GM21360 (cell line): ENCODE data around the gene ADAM23.
A peak's percentile ranks its signal among the peaks of the same experiment; 100 is the strongest.

Source experiments
- ATAC-seq: cut with Tn5 transposase; IDR thresholded peaks from one replicate; pipeline ENCODE4 v1.9.1; 2021; ENCODE audit warnings: mild to moderate bottlenecking, moderate library complexity; ENCODE audit not compliant: unreplicated experiment

ADAM23 gene

GRCh38 chr2:206488053-206488452 is 44.7 kb downstream of the ADAM23 start:
- no peak for ATAC-seq

DNA sequence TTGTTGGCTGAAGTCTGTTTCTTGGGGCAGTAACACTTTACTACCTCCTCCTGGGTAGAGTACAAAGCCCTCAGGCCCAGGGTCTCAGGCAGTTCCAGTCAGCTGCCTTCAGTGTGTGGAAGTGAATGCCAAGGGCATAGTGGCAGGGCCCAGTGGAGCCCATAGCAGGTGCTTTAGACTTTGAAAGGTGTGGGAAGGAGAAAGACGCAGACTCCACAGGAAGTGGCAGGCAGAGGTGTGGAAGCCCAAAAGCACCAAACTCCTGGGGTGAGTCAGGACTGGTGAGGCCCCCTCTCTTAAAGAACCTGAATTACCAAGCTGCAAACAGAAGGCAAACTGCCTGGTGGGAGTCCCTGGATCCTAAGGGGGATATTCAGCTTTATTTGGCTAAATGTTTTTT is 45.3 kb downstream of the ADAM23 start:
- no peak for ATAC-seq

DNA sequence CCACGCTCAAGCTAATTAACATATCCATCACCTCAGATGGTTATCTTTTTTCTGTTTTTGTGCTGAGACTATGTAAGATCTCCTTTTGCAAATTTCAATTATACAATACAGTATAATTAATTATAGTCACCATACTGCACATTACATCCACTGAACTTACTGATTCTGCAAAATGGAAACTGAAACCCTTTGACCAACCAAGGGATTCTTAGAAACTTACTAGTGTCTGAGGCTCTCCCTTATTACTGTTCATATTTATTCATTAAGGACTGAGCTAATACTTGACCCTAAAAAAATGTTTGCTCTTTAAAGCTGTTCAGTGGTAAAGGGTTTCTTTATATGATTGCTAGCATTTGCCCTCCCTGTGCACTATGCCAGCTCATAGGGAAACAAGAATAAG is 50.7 kb downstream of the ADAM23 start:
- no peak for ATAC-seq

GRCh38 chr2:206502729-206503128 is 59.4 kb downstream of the ADAM23 start:
- no peak for ATAC-seq

DNA sequence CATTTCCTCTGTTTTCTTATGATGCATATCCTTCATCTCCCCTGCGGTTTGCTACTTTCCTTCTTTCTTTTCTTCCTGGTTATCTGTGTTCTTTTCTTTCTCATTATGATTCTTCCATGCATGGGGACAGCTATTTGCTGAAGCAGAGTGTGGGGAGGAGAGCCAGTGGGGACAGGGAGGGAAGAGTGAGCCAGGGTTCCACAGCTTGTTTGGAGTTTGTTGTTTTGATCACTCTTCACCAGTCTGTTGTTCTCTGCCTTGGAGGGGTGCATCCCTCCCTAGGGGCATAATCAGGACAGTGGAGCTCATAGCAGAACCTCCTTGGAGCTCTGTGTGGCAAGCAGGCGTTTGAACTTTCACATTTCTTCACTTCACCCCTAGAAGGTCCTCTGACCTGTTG is 68.0 kb downstream of the ADAM23 start:
- ATAC-seq: no peak

- no peak for ATAC-seq
Measured at GRCh38 chr2:206512999-206513398, 69.7 kb downstream of the ADAM23 start.

DNA sequence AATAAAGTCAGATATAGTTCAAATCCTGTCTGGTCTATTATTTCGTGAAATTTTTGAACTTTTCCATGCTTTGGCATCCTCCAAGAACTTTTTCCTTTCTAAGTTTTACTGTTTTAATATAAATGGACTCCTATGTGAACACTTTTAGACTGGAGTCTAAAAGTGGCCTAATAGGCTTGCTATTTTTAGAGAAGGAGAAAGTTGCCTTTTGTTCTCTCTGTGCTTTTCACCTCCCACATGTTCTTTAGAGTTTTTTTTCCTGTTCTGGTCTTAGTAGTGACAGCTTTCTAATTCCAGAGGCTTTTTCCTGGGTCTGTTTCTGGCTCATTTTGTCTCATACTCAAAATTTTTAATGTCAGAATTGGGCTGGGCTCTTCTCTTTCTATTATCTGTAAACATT is 72.2 kb downstream of the ADAM23 start:
- ATAC-seq: no peak

DNA sequence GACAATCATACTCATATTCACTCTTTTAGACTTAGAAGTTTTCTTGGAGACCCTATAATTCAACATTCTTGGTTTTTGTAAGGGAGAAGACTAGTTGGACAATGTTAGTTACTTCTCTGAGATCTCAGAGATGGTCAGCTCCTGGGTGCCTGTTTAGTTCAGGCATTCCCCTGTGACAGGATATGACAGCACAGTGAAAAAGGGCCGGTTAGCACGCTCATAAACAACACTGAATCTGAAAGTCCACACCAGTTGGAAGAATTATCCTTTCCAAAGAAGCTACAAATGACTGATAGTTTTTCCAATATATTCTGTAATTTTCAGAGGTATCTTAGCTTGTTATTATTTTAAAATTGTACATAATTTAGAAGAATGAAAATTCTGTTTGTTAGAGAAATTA is 75.7 kb downstream of the ADAM23 start:
- ATAC-seq: no peak

GRCh38 chr2:206520450-206520849 is 77.1 kb downstream of the ADAM23 start:
- ATAC-seq: no peak

- ATAC-seq: no peak
Measured at GRCh38 chr2:206521115-206521514, 77.8 kb downstream of the ADAM23 start.

DNA sequence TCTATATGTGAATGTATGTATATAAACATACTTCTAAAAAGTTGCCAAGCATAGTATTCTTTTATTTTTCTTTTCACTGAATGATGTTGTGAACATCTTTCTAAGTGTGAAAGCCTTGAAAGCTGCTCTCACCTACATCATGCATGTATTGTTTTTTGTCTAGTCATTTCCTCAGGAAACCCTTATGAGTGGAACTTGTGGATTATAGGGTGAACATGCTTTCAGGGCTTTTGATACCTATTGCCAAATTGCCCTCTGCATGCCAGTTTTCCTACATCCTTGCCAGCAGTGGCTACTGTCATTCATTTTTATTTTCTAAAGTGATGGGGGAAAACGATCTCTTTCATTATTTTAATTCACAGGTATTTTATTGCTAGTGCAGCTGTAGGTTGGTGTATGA is 78.3 kb downstream of the ADAM23 start:
- ATAC-seq: no peak

GRCh38 chr2:206526416-206526815 is 83.1 kb downstream of the ADAM23 start:
- ATAC-seq: no peak

DNA sequence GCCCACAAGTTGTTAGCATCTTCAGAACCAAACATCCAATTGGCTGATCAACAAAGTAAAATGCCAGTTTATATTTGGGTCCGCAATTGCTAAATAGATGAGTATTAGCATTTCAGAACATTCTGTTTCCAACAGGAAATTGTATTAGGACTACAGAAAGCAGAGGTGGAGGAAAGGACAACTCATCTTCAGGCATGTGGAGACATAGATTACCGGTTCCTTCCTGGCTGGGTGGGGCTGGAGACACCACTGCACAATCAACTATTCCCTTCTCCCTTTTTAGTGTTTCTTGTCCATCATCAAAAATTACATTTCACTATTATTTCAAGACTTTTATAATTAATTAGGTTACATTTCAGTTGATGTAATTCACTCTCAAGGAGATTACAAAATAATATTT is 83.8 kb downstream of the ADAM23 start:
- no peak for ATAC-seq

DNA sequence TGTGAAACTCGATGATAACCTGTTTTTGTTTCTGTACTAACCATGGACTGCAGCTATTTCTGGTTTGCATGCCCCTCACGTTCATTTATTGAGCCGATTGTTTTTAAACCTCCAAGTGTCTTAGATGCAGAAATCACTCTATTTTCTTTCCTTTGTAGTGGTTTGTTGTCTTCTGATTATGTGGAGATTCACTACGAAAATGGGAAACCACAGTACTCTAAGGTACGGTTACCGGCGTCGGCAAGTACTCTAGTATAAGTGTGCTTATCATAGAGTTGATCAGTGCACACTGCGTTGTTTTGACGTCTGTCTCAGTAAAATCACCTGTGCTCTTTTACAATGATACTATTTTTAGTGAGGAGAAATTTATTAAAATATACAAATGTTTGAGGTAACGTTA is 87.4 kb downstream of the ADAM23 start:
- no peak for ATAC-seq

- ATAC-seq: no peak
Measured at GRCh38 chr2:206531996-206532543, 88.7 kb downstream of the ADAM23 start.

- peak; percentile 46 for ATAC-seq
Measured at GRCh38 chr2:206533977-206534376, 90.6 kb downstream of the ADAM23 start.

DNA sequence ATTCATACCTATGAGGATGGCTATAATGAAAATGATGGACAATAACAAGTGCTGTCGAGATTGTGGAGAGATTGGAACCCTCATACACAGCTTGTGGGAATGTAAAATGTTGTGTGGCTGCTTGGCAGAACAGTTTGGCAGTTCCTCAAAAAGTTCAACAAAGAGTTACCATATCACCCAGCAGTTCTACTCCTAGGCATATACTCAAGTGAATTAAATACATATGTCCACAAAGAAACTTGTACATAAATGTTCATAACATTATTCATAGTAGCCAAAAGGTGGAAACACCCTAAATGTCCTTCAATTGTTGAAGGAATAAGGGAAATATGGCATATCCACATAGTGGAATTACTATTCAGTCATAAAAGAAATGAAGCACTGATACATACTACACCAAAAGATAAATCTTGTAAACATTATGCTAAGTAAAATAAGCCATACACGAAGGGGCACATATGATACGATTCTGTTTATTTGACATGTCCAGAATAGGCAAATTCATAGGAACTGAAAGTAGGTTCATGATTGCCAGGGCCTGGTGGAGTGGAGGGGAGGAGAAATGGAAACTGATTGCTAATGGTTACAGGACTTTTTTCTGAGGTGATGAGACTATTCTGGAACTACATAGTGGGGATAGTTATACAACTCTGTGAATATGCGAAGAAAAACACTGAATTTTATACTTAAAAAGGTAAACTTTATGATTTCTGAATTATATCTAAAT is 92.1 kb downstream of the ADAM23 start:
- ATAC-seq: no peak

DNA sequence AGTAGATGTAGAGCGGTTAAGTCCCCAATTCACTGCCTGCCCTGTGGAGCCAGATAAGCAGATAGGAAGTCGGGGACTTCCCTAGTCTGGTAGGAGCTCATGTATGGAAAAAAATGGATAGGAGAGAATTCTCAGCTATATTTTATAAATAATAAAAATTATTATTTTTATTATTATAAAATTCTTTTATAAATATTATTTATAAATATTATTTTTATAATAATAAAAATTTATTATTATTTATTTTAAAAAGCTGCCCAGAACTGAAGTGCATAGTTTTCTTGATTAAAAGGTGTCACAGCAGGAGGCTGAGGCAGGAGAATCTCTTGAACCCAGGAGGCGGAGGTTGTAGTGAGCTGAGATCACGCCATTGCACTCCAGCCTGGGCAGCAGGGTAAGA is 97.4 kb downstream of the ADAM23 start:
- no peak for ATAC-seq

DNA sequence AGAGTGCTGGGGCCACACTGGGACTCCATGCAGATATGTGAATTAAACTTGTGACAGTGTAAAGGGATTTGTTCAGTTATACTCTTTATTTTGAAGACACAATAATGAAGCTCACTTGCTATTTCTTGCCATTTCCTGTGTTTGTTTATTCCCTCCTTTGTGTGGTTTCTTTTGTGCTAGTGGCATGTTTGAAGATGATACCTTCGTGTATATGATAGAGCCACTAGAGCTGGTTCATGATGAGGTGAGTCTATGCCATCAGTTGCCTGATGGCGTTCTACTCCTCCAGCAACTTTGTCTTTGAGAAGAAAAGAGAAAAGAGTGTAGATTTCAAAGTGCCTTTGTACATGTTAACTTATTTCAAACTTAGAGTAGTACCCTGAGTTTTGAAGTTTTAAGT is 99.7 kb downstream of the ADAM23 start:
- ATAC-seq: no peak

DNA sequence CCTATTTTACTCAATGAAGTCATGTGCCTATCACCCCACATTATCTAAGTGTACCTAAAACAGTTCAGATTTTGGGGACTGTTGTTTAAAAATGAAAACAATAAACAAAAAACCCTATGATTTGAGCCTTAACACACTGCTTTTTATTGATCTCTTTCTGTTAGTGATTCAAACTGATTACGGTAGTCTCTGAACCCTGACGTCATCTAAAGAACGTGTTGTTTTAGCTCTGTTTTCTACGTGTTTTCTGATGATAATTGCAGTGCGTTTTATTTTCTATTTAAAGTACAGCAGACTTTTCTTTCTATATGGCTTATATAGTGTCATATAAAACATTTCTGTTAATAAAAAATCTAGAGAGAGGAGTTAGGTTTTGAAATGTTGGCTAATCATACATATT is 105.1 kb downstream of the ADAM23 start:
- no peak for ATAC-seq

DNA sequence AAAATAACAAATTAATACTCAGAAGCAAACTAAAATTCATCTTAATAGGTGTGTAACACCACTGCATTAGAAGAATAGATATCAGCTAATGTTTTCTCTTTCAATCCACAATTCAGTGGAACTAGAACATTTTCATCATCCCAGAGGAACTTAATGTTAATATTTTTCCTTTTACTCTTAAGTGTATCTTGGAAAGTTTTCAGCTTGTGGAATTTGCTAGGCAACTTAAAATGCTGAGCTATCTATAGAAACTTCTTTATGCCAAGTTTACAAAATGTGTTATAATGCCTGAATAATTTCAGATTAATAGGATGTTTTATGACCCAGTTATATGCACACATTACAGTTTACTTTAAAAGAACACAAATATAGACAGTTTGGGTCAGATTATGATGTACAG is 112.4 kb downstream of the ADAM23 start:
- no peak for ATAC-seq

DNA sequence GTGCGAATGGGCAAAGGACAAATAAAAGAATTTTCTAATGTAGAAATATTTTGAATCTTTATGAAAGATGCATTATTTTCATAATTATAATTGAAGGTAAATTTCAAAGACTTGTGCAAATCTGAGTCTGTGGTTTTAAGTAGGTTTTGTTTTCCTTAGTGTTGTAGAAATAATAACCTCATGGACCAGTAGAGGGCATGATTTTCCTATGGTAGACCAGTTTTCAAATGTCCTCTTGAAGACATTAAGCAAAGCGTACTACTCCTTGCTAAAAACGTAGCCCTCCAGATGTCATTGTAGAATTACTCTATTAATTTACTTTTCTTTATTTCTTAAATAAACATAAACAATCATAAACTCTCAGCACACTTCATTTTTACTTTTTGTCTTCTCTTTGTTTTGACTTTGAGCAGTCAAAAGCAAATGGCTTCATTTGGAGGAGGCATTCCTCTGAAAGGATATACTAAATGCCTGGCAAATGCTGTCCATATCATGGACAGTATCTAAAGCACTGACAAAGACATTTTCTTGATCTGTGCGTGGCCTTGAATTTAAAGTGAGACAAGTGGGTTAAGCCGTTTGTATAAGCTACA is 113.1 kb downstream of the ADAM23 start:
- ATAC-seq: no peak

DNA sequence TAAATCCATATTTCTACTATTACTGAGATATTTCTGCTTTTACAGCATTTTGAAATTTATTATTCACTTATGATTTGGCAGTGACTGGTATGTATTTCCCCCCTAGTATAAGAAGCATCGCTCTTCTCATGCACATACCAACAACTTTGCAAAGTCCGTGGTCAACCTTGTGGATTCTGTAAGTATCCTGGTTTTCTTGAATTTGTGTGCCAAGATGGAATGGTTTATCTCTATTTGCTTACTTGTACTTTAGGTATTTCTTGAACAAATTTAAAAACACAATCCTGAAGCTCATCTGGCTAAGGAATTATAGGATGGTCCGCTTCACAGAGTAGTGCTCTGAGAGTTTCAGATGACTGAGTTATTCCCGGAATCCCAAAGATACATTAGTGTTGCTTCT is 114.0 kb downstream of the ADAM23 start:
- no peak for ATAC-seq
